Loucy (cell line): ENCODE data around the gene FLOT2.

Experiments used
- H2AFZ ChIP-seq: fragments of 200-600 bp; sonication (generic); 2 replicates; pipeline ENCODE4 v1.6.0; 2016; ENCODE audit warnings: antibody characterized with exemption, mild to moderate bottlenecking, low read length, moderate library complexity
- H3F3A ChIP-seq: fragments of 200-600 bp; 2 replicates; pipeline ENCODE4 v1.6.0; 2016; ENCODE audit warnings: antibody characterized with exemption, low read depth, mild to moderate bottlenecking
- H3K27me3 ChIP-seq: fragments of 200-600 bp; sonication (generic); 2 replicates; pipeline ENCODE4 v1.6.1; 2014; ENCODE audit warnings: low read length, mild to moderate bottlenecking; ENCODE audit not compliant: insufficient read depth, poor library complexity, severe bottlenecking
- H3K36me3 ChIP-seq: fragments of 200-600 bp; sonication (generic); 2 replicates; pipeline ENCODE4 v1.6.1; 2016; ENCODE audit warnings: low read length; ENCODE audit not compliant: insufficient read depth
- H3K4me1 ChIP-seq: fragments of 200-600 bp; sonication (generic); 2 replicates; pipeline ENCODE4 v1.5.1; 2014; ENCODE audit warnings: low read length, mild to moderate bottlenecking; ENCODE audit not compliant: insufficient read depth, poor library complexity, severe bottlenecking
- H3K4me2 ChIP-seq: fragments of 200-600 bp; sonication (generic); 2 replicates; pipeline ENCODE4 v1.6.0; 2014; ENCODE audit warnings: antibody characterized with exemption, low read length, low read depth, mild to moderate bottlenecking; ENCODE audit not compliant: poor library complexity, severe bottlenecking
- H3K4me3 ChIP-seq: fragments of 200-600 bp; sonication (generic); 2 replicates; pipeline ENCODE4 v1.5.1; 2014; ENCODE audit warnings: low read length, mild to moderate bottlenecking, mixed read lengths; ENCODE audit not compliant: poor library complexity, severe bottlenecking
- H3K79me2 ChIP-seq: fragments of 200-600 bp; sonication (generic); 2 replicates; pipeline ENCODE4 v1.6.1; 2014; ENCODE audit warnings: low read length; ENCODE audit not compliant: insufficient read depth
- H3K9ac ChIP-seq: fragments of 200-600 bp; sonication (generic); 2 replicates; pipeline ENCODE4 v1.6.0; 2014; ENCODE audit warnings: mild to moderate bottlenecking, low read depth, low read length, moderate library complexity; ENCODE audit not compliant: poor library complexity, severe bottlenecking
- H3K9me2 ChIP-seq: fragments of 200-600 bp; sonication (generic); replicated peaks from 2 replicates; pipeline ENCODE4 v1.6.1; 2016; ENCODE audit warnings: low read depth, low read length, mixed read lengths
- H3K9me3 ChIP-seq: fragments of 200-600 bp; sonication (generic); 2 replicates; pipeline ENCODE4 v1.6.1; 2014; ENCODE audit warnings: mild to moderate bottlenecking, antibody characterized with exemption, low read length, low read depth; ENCODE audit not compliant: insufficient read depth
- H4K20me1 ChIP-seq: fragments of 200-600 bp; sonication (generic); 2 replicates; pipeline ENCODE4 v1.6.0; 2014; ENCODE audit warnings: antibody characterized with exemption, low read length, mild to moderate bottlenecking; ENCODE audit not compliant: insufficient read depth, poor library complexity, severe bottlenecking
- CTCF ChIP-seq: fragments of 200-600 bp; sonication (generic); conservative IDR thresholded peaks from 2 replicates; pipeline ENCODE4 v1.5.1; 2014; ENCODE audit warnings: mild to moderate bottlenecking, antibody characterized with exemption, low read length
- EZH2phosphoT487 ChIP-seq: fragments of 200-600 bp; IDR thresholded peaks from 2 replicates; pipeline ENCODE4 v1.6.1; 2018; ENCODE audit warnings: antibody characterized with exemption, mild to moderate bottlenecking, moderate library complexity, borderline replicate concordance

Gene FLOT2

GRCh38 chr17:28891201-28891600 is 6.3 kb downstream of the FLOT2 start:
- peaks cover 13% of the 10 kb centered on the region for H4K20me1 ChIP-seq
- no peak overlapping the region for H3K9ac ChIP-seq
- H3K4me2 ChIP-seq: no peak overlapping the region

GRCh38 chr17:28889996-28890395 is 7.5 kb downstream of the FLOT2 start:
- Histone ChIP-seq H2AFZ (no peak overlapping the region), H3K4me2 (no peak overlapping the region), H3K27me3 (no peaks in the 10 kb centered on the region), H3K9me2 (no peaks in the 10 kb centered on the region), H3K9me3 (no peaks in the 10 kb centered on the region), H3K36me3 (no peaks in the 10 kb centered on the region), H4K20me1 (peaks cover 4% of the 10 kb centered on the region), H3K79me2 (peaks cover 28% of the 10 kb centered on the region), H3K4me3 (no peak overlapping the region), H3K4me1 (peaks cover 23% of the 10 kb centered on the region), H3K9ac (no peak overlapping the region), H3F3A (no peaks in the 10 kb centered on the region)
- TF ChIP-seq CTCF (no peak), EZH2phosphoT487 (no peak)

More at GRCh38 chr17:28891201-28891600, 6.3 kb downstream of the FLOT2 start:
- H2AFZ ChIP-seq: no peak overlapping the region
- TF ChIP-seq CTCF: no peak
- no peak for TF ChIP-seq EZH2phosphoT487
- no peaks in the 10 kb centered on the region for H3K27me3 ChIP-seq
- peaks cover 40% of the 10 kb centered on the region for H3K79me2 ChIP-seq
- H3K4me3 ChIP-seq: no peak overlapping the region
- no peaks in the 10 kb centered on the region for H3K9me2 ChIP-seq
- no peaks in the 10 kb centered on the region for H3F3A ChIP-seq
- no peaks in the 10 kb centered on the region for H3K36me3 ChIP-seq
- peaks cover 31% of the 10 kb centered on the region for H3K4me1 ChIP-seq
- no peaks in the 10 kb centered on the region for H3K9me3 ChIP-seq

GRCh38 chr17:28888832-28889231 is 8.7 kb downstream of the FLOT2 start:
- Histone ChIP-seq H3K9me3 (no peaks in the 10 kb centered on the region), H3K4me2 (no peak overlapping the region), H3K79me2 (peaks cover 20% of the 10 kb centered on the region), H3F3A (no peaks in the 10 kb centered on the region), H3K4me1 (peaks cover 21% of the 10 kb centered on the region), H3K9me2 (no peaks in the 10 kb centered on the region), H2AFZ (no peak overlapping the region), H3K27me3 (no peaks in the 10 kb centered on the region), H4K20me1 (peaks cover 4% of the 10 kb centered on the region), H3K9ac (no peak overlapping the region), H3K4me3 (no peak overlapping the region), H3K36me3 (no peaks in the 10 kb centered on the region)
- TF ChIP-seq EZH2phosphoT487 (no peak), CTCF (no peak)
